ENCODE results near the gene AVEN.

AVEN gene

GRCh38 chr15:34047893-34048775 is 9.1 kb upstream of the AVEN start:
- H3K4me3 ChIP-seq (ENCODE audit: low read depth, low read length): no peak overlapping the region
- H3K36me3 ChIP-seq: no peaks in the 10 kb centered on the region
- no peak for TF ChIP-seq CTCF (IDR thresholded peaks at IDR 0.05; ENCODE audit: low read depth, low read length)
- no peak for DNase-seq
- no peaks in the 10 kb centered on the region for H3K27me3 ChIP-seq
- no peaks in the 10 kb centered on the region for H3K9me3 ChIP-seq
- H3K4me1 ChIP-seq: no peaks in the 10 kb centered on the region

GRCh38 chr15:34046471-34047145 is 7.6 kb upstream of the AVEN start:
- no peak for TF ChIP-seq CTCF (IDR thresholded peaks at IDR 0.05; ENCODE audit: low read depth, low read length)
- H3K27me3 ChIP-seq: no peaks in the 10 kb centered on the region
- no peak overlapping the region for H3K4me3 ChIP-seq (ENCODE audit: low read depth, low read length)

GRCh38 chr15:34043813-34044212 is 4.8 kb upstream of the AVEN start:
- TF ChIP-seq CTCF (IDR thresholded peaks at IDR 0.05; ENCODE audit: low read depth, low read length): no peak
- Histone ChIP-seq H3K27me3 (no peaks in the 10 kb centered on the region), H3K4me1 (no peaks in the 10 kb centered on the region), H3K9me3 (no peaks in the 10 kb centered on the region), H3K36me3 (no peaks in the 10 kb centered on the region), H3K4me3 (ENCODE audit: low read depth, low read length) (no peak overlapping the region)
- no peak for DNase-seq

More at GRCh38 chr15:34046471-34047145, 7.6 kb upstream of the AVEN start:
- no peak for DNase-seq
- Histone ChIP-seq H3K36me3 (no peaks in the 10 kb centered on the region), H3K9me3 (no peaks in the 10 kb centered on the region), H3K4me1 (no peaks in the 10 kb centered on the region)

GRCh38 chr15:34043391-34043790 is 4.4 kb upstream of the AVEN start:
- TF ChIP-seq CTCF (IDR thresholded peaks at IDR 0.05; ENCODE audit: low read depth, low read length): no peak
- no peak for DNase-seq
- Histone ChIP-seq H3K27me3 (no peaks in the 10 kb centered on the region), H3K9me3 (no peaks in the 10 kb centered on the region), H3K4me3 (ENCODE audit: low read depth, low read length) (no peak overlapping the region), H3K4me1 (no peaks in the 10 kb centered on the region), H3K36me3 (no peaks in the 10 kb centered on the region)

- Histone ChIP-seq H3K27me3 (no peaks in the 10 kb centered on the region), H3K36me3 (no peaks in the 10 kb centered on the region), H3K4me3 (ENCODE audit: low read depth, low read length) (no peak overlapping the region), H3K4me1 (no peaks in the 10 kb centered on the region), H3K9me3 (no peaks in the 10 kb centered on the region)
- no peak for DNase-seq
- no peak for TF ChIP-seq CTCF (IDR thresholded peaks at IDR 0.05; ENCODE audit: low read depth, low read length)
These were observed 748 bp upstream of the AVEN start for GRCh38 chr15:34039790-34040113.
